DMS153 (cell line): ENCODE results near the gene PDZD11.
"Not testable (repeated sequence)": the region's sequence is repeated elsewhere in the genome, so short reads cannot be mapped to it uniquely, and the experiment has no call there.

Experiments used
- DNase-seq: peaks from one replicate; lab custom pipeline; 2025; lab: John Stamatoyannopoulos, UW

Gene PDZD11, protein sequence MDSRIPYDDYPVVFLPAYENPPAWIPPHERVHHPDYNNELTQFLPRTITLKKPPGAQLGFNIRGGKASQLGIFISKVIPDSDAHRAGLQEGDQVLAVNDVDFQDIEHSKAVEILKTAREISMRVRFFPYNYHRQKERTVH

DNA sequence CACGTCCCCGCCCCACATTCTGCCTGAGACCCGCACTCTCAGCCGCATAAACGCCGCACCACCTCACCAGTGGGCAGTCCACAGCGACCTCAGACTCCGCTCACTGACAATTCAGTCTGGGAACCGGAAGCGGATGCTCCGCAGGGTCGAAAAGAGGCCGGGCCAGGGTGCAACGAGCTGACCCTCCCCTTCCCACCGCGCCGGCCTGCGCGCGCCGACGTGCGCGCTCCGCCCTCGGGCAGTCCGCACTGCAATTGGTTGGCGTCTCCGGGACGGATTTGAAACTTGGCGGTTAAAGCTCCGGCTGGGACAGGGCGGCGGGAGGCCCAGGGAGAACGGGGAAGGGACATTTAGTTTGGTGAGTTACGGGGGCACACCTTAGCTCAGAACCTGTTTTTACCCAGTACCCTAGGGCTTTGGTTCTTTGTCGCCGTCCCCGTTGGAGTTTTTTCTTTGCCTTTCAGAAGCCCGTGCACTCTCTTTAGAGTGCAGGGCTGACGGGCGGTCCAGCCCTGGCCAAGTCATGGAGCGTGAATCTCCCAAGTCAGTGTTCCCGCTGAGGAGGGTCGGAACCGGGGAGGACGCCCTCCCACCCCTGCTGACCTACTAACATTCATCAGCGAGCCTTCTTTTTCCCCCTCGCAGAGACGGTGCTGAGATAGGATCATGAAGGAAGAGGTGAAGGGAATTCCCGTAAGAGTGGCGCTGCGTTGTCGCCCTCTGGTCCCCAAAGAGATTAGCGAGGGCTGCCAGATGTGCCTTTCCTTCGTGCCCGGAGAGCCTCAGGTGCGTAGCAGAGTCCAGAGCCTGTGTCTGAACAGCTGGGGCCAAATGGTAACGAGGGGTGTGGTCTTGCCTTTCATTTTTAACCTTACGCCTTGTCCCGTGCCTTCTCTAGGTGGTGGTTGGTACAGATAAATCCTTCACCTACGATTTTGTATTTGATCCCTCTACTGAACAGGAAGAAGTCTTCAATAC is at the start of gene PDZD11, which contains the start of gene KIF4A:
PDZD11 (minus strand) TSS at position 135 of the 978 bp plus-strand sequence. CDS start 586 bp downstream, outside the sequence.
KIF4A (plus strand) TSS at position 312 of the 978 bp plus-strand sequence; CDS start at position 667, 355 bp downstream.
- peak; percentile 41 for DNase-seq

- no peak for DNase-seq
Observed at GRCh38 chrX:70338290-70338689, 48.6 kb upstream of the PDZD11 start.

DNA sequence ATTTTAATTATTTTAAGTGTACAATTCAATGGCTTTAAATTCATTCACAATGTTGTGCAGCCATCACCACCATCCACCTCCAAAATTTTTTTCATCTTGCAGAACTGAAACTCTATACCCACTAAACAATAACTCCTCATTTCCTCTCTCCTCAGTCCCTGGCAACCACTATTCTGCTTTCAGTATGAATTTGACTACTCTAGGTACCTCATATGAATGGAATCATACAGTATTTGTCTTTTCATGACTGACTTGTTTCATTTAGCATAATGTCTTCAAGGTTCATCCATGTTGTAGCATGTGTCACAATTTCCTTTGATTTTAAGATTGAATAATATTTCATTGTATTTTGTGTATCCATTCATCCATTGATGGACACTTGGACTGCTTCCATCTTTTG is 47.0 kb upstream of the PDZD11 start:
- DNase-seq, result no peak

- no peak for DNase-seq
Observed at GRCh38 chrX:70332600-70332999, 42.9 kb upstream of the PDZD11 start.

DNA sequence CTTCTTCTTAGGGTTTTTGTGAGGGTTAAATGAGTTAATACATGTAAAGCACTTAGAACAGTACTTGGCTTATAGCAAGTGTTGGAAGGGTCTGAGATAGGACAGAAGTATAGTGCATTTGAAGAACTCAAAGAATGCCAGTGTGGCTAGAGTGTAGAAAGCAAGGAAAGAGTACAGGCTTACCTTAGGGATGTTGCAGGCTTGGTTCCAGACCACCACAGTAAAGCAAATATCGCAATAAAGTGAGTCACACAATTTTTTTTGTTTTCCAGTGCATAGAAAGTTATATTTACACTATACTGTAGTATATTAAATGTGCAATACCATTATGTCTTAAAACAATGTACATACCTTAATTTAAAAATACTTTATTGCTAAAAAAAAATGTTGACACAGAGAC is 41.4 kb upstream of the PDZD11 start:
- DNase-seq, result no peak

- no peak for DNase-seq
Observed at GRCh38 chrX:70324326-70324725, 34.6 kb upstream of the PDZD11 start.

DNA sequence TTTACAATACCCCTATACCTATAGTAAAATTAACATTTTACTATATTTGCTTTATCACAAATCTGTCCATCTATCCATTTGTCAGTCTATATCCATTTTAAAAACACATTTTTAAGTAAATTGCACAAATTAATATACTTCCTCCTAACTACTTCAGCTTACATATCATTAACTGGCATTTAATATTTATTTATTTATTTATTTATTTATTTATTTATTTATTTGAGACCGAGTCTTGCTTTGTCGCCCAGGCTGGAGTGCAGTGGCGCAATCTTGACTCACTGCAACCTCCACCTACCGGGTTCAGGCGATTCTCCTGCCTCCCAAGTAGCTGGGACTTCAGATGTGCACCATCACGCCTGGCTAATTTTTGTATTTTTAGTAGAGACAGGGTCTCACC is 33.9 kb upstream of the PDZD11 start:
- DNase-seq, result not testable (repeated sequence)

DNA sequence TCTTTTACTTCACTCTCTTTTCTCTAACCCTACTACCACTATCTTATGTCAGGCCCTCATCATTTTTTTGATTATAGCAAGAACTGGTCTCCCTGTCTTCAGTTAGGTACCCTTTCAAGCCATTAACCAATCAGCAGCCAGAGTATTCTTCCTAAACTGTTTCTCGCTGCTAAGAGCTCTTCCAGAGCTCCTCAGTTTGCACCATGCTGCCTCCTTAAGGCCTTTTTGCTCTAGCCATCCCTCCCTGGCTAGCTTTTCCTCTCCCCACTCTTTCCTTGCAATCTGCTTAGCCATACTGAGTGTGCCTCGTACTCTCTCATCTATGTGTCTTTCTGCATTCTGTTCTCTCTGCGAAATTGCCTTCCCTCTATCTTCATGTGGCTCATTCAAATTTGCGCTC is 33.1 kb upstream of the PDZD11 start:
- no peak for DNase-seq

- DNase-seq, result no peak
Observed at GRCh38 chrX:70313503-70313902, 23.8 kb upstream of the PDZD11 start.

DNA sequence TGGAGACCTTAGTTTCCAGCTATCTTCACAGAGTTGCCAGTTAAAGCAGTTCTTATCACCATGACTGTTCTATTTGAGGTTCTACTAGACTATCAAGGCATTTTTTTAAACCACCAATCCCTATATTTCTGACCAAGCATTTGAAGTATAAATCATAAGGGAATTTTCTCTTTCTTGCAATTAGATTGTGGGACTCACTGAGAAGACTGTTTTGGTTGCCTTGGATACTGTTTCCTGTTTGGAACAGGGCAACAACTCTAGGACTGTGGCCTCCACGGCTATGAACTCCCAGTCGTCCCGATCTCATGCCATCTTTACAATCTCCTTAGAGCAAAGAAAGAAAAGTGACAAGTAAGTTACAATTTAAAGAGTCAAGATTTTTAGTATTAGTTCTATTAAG is 12.0 kb upstream of the PDZD11 start:
- no peak for DNase-seq

- DNase-seq, result no peak
Observed at GRCh38 chrX:70293621-70294020, 3.9 kb upstream of the PDZD11 start.

- DNase-seq, result no peak
Observed at GRCh38 chrX:70292788-70293187, 3.1 kb upstream of the PDZD11 start.

DNA sequence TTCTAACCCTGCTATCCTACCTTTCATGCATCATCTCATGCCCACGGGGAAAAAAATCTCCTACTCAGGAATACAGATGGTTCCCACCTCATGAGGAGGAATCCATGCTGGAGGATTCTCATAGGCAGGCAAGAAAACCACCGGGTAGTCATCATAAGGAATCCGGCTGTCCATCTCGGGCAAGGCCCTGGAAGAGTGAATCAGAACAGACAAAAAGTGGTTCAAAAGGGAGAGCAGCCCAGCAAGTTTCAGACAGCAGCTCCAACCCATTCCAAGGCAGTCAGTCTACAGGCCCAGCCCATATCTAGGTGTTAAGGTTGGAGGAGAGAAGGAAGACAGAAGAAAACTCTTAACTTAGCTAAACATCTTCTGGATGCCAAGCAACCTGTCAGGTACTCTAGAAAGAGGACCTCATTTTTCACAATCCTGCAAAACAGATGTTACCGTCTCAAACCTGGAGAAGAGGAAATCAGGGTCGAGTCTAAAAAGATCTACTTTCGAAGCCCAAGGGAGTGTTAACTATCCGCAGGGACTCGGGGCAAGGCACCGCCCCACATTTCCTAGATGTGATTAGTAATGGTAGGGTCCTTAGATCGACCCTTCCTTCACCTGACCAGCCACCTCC is 447 bp downstream of the PDZD11 start:
- no peak for DNase-seq

DNA sequence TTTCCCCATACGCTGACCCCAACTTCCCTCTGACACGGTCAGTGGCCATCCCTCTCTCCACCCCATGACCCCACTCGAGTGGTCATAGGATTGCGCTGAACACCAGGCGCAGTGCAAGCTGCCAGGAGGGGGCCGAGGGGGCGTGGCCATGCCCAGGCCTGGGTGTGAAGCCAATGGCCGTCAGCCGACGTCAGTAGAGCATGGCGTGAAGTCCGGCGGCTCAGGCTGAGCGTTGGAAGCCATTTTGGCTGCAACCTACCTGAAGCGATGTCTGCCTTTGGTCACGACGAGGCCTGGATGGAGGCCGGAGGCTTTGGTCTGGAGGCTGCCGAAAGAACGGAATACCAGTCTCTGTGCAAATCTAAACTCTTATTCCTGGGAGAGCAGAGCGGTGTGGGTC is 7.8 kb downstream of the PDZD11 start, which contains the start of gene RAB41:
RAB41 (plus strand) TSS at position 222 of the 400 bp plus-strand sequence; CDS start at position 268, 46 bp downstream.
- no peak for DNase-seq

GRCh38 chrX:70280573-70280972 is 9.2 kb downstream of the PDZD11 start:
- no peak for DNase-seq

DNA sequence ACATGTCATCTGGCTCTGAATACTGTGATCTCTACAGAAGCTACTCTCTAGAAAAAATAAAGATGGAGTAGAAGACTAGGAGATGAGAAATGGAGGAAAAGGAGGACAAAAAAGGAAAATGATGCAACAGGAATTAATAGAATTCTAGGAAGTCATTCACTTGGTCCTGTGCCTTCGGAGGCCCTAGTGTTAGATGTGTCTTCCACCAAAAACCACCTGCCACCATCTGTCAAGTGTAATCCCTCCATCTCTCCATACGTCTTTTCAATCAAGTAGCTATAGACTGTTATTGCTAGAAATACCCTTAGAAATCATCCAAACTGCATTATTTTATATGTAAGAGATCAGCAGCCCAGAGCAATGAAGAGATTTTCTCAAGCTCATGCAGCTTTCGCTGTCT is 10.6 kb downstream of the PDZD11 start:
- DNase-seq, result no peak

- not testable (repeated sequence) for DNase-seq
Observed at GRCh38 chrX:70274029-70274428, 15.7 kb downstream of the PDZD11 start.

GRCh38 chrX:70268034-70268433 is 21.7 kb downstream of the PDZD11 start, which contains the start of gene ARR3:
TSS of gene ARR3 (plus strand) at chrX:70268334. CDS start at chrX:70269386, 1,052 bp downstream.
- no peak for DNase-seq

DNA sequence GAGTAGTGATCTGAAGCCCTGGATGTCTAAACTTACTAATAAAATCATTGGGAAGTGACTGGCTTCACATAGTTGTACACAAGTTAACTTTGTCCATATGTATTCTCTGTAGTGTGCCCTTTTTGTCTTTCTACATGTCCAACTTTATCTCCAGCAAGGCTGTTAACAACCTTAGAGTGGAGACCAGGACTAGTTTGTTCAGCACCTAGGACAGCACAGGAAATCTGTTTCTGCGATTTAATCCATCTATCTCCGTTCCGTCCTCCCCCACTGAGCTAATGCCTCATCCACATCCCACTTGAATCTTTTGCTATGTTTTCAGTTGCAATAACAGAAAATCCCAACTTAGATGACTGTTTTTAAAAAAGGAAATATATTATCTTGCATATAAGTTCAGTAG is 24.9 kb downstream of the PDZD11 start:
- no peak for DNase-seq

DNA sequence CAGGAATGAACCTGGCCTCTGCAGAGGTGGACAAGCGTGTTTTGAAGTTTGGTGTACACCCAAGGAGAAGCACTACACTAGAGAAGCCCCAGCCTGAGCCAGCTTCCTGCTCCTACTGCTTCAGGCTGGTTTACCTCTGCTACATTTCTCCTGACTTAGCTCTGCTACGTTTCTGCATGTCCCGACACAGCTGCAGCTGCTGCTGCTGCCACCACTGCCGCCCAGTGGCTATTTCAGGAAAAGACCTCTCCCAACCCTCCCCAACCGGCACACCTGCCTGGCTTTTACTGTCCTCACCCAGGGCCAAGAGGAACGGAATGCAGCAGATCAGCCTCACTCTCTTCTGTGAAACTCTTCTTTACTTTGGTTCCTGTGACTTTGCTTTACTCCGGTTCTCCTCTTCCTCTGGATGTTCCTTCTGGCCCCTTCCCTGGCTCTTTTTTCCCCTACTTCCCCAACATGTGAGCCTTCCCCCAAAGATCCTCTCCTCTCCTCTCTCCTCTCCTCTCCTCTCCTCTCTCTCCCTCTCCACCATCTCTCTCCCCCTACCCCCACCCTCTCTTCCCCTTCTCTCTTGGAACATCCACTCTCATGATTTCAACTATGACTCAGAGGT is 26.7 kb downstream of the PDZD11 start:
- DNase-seq, result peak; percentile 59

GRCh38 chrX:70260104-70260503 is 29.6 kb downstream of the PDZD11 start, which contains the start of gene P2RY4:
TSS of gene P2RY4 (minus strand) at chrX:70260204. CDS start at chrX:70259624, 580 bp downstream.
- DNase-seq, result no peak
